ENCODE data around the gene STRBP. TPM values are rescaled to one million over a fixed set of nuclear protein-coding genes. Genes with fewer than 3 reads are reported as not detected.

The STRBP gene
- total RNA-seq, 1 experiment from 2014 or later: 74.0 TPM

DNA sequence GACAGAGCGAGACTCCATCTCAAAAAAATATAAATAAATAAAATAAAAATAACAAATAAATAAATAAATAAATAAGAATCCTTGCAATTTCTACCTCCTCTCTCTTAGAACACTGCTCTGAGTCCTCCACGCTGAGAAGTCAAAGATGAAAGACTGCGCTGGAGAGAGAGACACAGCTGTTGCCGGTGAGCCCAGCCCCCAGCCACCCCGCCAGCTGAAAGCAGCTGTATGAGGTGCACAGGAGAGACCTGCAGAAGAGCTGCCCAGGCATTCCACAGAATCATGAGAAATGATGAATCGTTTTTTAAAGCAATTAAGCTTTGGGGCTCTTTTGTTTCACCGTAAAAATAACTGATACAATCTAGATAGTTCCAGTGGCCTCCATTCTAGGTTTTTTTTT is 16.3 kb upstream of the STRBP start:
- TF ChIP-seq, protein P1, sequence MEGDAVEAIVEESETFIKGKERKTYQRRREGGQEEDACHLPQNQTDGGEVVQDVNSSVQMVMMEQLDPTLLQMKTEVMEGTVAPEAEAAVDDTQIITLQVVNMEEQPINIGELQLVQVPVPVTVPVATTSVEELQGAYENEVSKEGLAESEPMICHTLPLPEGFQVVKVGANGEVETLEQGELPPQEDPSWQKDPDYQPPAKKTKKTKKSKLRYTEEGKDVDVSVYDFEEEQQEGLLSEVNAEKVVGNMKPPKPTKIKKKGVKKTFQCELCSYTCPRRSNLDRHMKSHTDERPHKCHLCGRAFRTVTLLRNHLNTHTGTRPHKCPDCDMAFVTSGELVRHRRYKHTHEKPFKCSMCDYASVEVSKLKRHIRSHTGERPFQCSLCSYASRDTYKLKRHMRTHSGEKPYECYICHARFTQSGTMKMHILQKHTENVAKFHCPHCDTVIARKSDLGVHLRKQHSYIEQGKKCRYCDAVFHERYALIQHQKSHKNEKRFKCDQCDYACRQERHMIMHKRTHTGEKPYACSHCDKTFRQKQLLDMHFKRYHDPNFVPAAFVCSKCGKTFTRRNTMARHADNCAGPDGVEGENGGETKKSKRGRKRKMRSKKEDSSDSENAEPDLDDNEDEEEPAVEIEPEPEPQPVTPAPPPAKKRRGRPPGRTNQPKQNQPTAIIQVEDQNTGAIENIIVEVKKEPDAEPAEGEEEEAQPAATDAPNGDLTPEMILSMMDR (conservative IDR thresholded peaks at IDR 0.05): no peak
- Mint-ChIP-seq H3K9me3 (no peaks in the 10 kb centered on the region), H3K4me1 (no peaks in the 10 kb centered on the region), H3K27me3 (ENCODE audit: low read depth) (no peaks in the 10 kb centered on the region; the same call in 1 of the 2 replicates), H3K4me3 (no peak overlapping the region), H3K27ac (no peak overlapping the region), H3K36me3 (ENCODE audit: insufficient read depth in 1 of 3, low read depth in 3 of 3) (no peaks in the 10 kb centered on the region)
- H3K4me1 ChIP-seq (ENCODE audit: insufficient read depth, low read length): no peaks in the 10 kb centered on the region
- H3K14ac ChIP-seq (ENCODE audit: insufficient read depth, low read length): no peak overlapping the region
- no peak overlapping the region for H3K27ac ChIP-seq (ENCODE audit: insufficient read length, low read depth, low read length)
- no peaks in the 10 kb centered on the region for H3K79me1 ChIP-seq (ENCODE audit: insufficient read depth, low read depth, low read length, poor library complexity, severe bottlenecking)
- no peak overlapping the region for H4K8ac ChIP-seq (replicated peaks; ENCODE audit: insufficient read length, low read depth, low read length)
- H3K23ac ChIP-seq (ENCODE audit: insufficient read length, low read depth, low read length): no peak overlapping the region
- H2AFZ ChIP-seq (ENCODE audit: low read length): no peak overlapping the region
- no peaks in the 10 kb centered on the region for H3K27me3 ChIP-seq (ENCODE audit: insufficient read depth, low read length)
- no peak overlapping the region for H3K4ac ChIP-seq (ENCODE audit: low read depth, low read length)
- no peak overlapping the region for H3K56ac ChIP-seq (ENCODE audit: insufficient read length, low read depth, low read length)
- H2BK12ac ChIP-seq (ENCODE audit: insufficient read length, low read depth, low read length): no peak overlapping the region
- no CpG with 5 or more reads among the region's 7 CpGs for WGBS (ENCODE audit: extremely low coverage, insufficient read length, low lambda C conversion rate)
- no peak overlapping the region for H2BK5ac ChIP-seq (ENCODE audit: insufficient read length, low read length)
- H3T11ph ChIP-seq (ENCODE audit: low read length): no peak overlapping the region
- H3K9me3 ChIP-seq (ENCODE audit: control insufficient read depth, low read depth, low read length): no peaks in the 10 kb centered on the region
- H4K20me1 ChIP-seq (ENCODE audit: control insufficient read depth, insufficient read depth, insufficient read length): no peaks in the 10 kb centered on the region
- H3K18ac ChIP-seq (ENCODE audit: insufficient read length, low read depth, low read length): no peak overlapping the region
- no peaks in the 10 kb centered on the region for H3K79me2 ChIP-seq (ENCODE audit: insufficient read depth, low read length)
- no peaks in the 10 kb centered on the region for H3K23me2 ChIP-seq (ENCODE audit: insufficient read length, low read depth, low read length, poor library complexity, severe bottlenecking)
- no peak overlapping the region for H2BK120ac ChIP-seq (ENCODE audit: low read depth, low read length, poor library complexity, severe bottlenecking)
- H4K5ac ChIP-seq (ENCODE audit: insufficient read length, low read depth, low read length): no peak overlapping the region
- no peak overlapping the region for H3K9ac ChIP-seq (ENCODE audit: extremely low read depth, insufficient read length, low read length)
- H4K91ac ChIP-seq (ENCODE audit: insufficient read length, low read depth, low read length): no peak overlapping the region
- H2AK5ac ChIP-seq (ENCODE audit: insufficient read length, low read length): no peak overlapping the region
- no peak overlapping the region for H3K4me2 ChIP-seq (ENCODE audit: insufficient read depth, insufficient read length, low read length)
- no peak for DNase-seq
- no peak overlapping the region for H2BK15ac ChIP-seq (ENCODE audit: low read depth, low read length)
- H2BK20ac ChIP-seq (ENCODE audit: low read depth, low read length, poor library complexity, severe bottlenecking): no peak overlapping the region
